Measurements from ENCODE around the gene MUC2. TPM values are rescaled to one million over a fixed set of nuclear protein-coding genes. Genes with fewer than 3 reads are reported as not detected.

The MUC2 gene
- total RNA-seq, 1 donor from 2014 or later = not detected

GRCh38 chr11:1048375-1049070, 26.2 kb upstream of the MUC2 start:
- H3K4me1 ChIP-seq = no peaks in the 10 kb centered on the region
- no peaks in the 10 kb centered on the region for H3K9me3 ChIP-seq
- DNase-seq (ENCODE audit: extremely low spot score in 2 of 2) = no peak
- H3K27me3 ChIP-seq = no peaks in the 10 kb centered on the region
- H3K27ac ChIP-seq = no peak overlapping the region
- H3K36me3 ChIP-seq = no peaks in the 10 kb centered on the region
- intact Hi-C loops (cut with DNase I) = no loop called here
- no peak overlapping the region for H3K4me3 ChIP-seq
- TF ChIP-seq POLR2AphosphoS5 (IDR thresholded peaks at IDR 0.05; ENCODE audit: insufficient read depth in 1 of 2, low read depth in 1 of 2) = no peak
- no peak for TF ChIP-seq POLR2A (IDR thresholded peaks at IDR 0.05)
- TF ChIP-seq CTCF (IDR thresholded peaks at IDR 0.05) = no peak

GRCh38 chr11:1049071-1049405, 25.6 kb upstream of the MUC2 start:
- Histone ChIP-seq H3K27ac (no peak overlapping the region), H3K4me1 (peaks cover 2% of the 10 kb centered on the region)
- intact Hi-C loops (cut with DNase I) = no loop called here

GRCh38 chr11:1049431-1049891, 25.2 kb upstream of the MUC2 start:
- Histone ChIP-seq H3K27ac (no peak overlapping the region), H3K4me1 (peaks cover 6% of the 10 kb centered on the region), H3K36me3 (no peaks in the 10 kb centered on the region), H3K9me3 (no peaks in the 10 kb centered on the region), H3K4me3 (no peak overlapping the region), H3K27me3 (no peaks in the 10 kb centered on the region)
- no peak for DNase-seq (ENCODE audit: extremely low spot score in 2 of 2)
- intact Hi-C loops (cut with DNase I) = no loop called here
- TF ChIP-seq POLR2A (IDR thresholded peaks at IDR 0.05) = no peak

More at GRCh38 chr11:1049071-1049405, 25.6 kb upstream of the MUC2 start:
- TF ChIP-seq CTCF (IDR thresholded peaks at IDR 0.05) = no peak
- TF ChIP-seq POLR2AphosphoS5 (IDR thresholded peaks at IDR 0.05; ENCODE audit: insufficient read depth in 1 of 2, low read depth in 1 of 2) = no peak
- no peak for TF ChIP-seq POLR2A (IDR thresholded peaks at IDR 0.05)
- H3K27me3 ChIP-seq = no peaks in the 10 kb centered on the region
- H3K4me3 ChIP-seq = no peak overlapping the region
- no peaks in the 10 kb centered on the region for H3K36me3 ChIP-seq
- H3K9me3 ChIP-seq = no peaks in the 10 kb centered on the region
- no peak for DNase-seq (ENCODE audit: extremely low spot score in 2 of 2)

- peaks cover 9% of the 10 kb centered on the region for H3K4me1 ChIP-seq
- intact Hi-C loops (cut with DNase I) = loop anchor here (5.0 kb wide), 1 partner anchor 198 kb away; no protein-coding TSS in a partner anchor
- no peak for DNase-seq (ENCODE audit: extremely low spot score in 2 of 2)
Observed at GRCh38 chr11:1049911-1050580, 24.6 kb upstream of the MUC2 start.

More at GRCh38 chr11:1049911-1050580, 24.6 kb upstream of the MUC2 start:
- TF ChIP-seq POLR2AphosphoS5 (IDR thresholded peaks at IDR 0.05; ENCODE audit: insufficient read depth in 1 of 2, low read depth in 1 of 2) (no peak), CTCF (IDR thresholded peaks at IDR 0.05) (no peak), POLR2A (IDR thresholded peaks at IDR 0.05) (no peak)
- no peaks in the 10 kb centered on the region for H3K27me3 ChIP-seq
- no peak overlapping the region for H3K4me3 ChIP-seq
- no peaks in the 10 kb centered on the region for H3K36me3 ChIP-seq
- no peak overlapping the region for H3K27ac ChIP-seq
- no peaks in the 10 kb centered on the region for H3K9me3 ChIP-seq

Measured in vagina (tissue), 2 donors.